ENCODE measurements around the gene PSMB11. TPM values are rescaled to one million over a fixed set of nuclear protein-coding genes. Genes with fewer than 3 reads are reported as not detected.
A peak's percentile ranks its signal among the peaks of the same experiment; 100 is the strongest.

The PSMB11 gene
- total RNA-seq, 1 experiment from 2014 or later, result not detected

GRCh38 chr14:23076785-23077408, 34.9 kb downstream of the PSMB11 start:
- ChIA-PET CTCF (interaction anchor here (0.6 to 4.5 kb wide), 9 partner anchors 8 to 1017 kb away, joined by 3 to 49 read pairs (median 6); partner anchors contain the start of genes ACIN1 and C14orf119), POLR2A (interaction anchor here (1.5 kb wide), 1 partner anchor 18 kb away, joined by 8 read pairs; the partner anchor contains the start of genes ACIN1 and C14orf119)
- peak; percentile 50 to 60 for TF ChIP-seq CTCF (IDR thresholded peaks at IDR 0.05; ENCODE audit: insufficient read depth in 1 of 2, low read depth in 1 of 2, low read length in 1 of 2, severe bottlenecking in 1 of 2, unreplicated experiment in 1 of 2)
- no peaks in the 10 kb centered on the region for H3K27me3 ChIP-seq (replicated peaks; ENCODE audit: control insufficient read depth, insufficient read depth, low read length)
- H3K27ac Mint-ChIP-seq (ENCODE audit: unreplicated experiment), result no peak overlapping the region
- peaks cover 4% of the 10 kb centered on the region for H3K36me3 ChIP-seq (ENCODE audit: control insufficient read depth, insufficient read depth, low read length)
- H3K9me3 ChIP-seq, result no peaks in the 10 kb centered on the region
- H3K4me3 Mint-ChIP-seq (ENCODE audit: unreplicated experiment), result no peak overlapping the region
- peaks cover 29% of the 10 kb centered on the region for H3K4me1 Mint-ChIP-seq (ENCODE audit: low read depth, unreplicated experiment)
- no peak overlapping the region for H3K4me3 ChIP-seq (ENCODE audit: low read depth, low read length)
- H3K9me3 Mint-ChIP-seq (ENCODE audit: unreplicated experiment), result no peaks in the 10 kb centered on the region
- H3K27me3 Mint-ChIP-seq (ENCODE audit: insufficient read depth, unreplicated experiment), result no peaks in the 10 kb centered on the region
- intact Hi-C loops (cut with micrococcal nuclease; ENCODE audit: unreplicated experiment), result loop anchor here (2.0 kb wide), 1 partner anchor 32 kb away; no protein-coding TSS in a partner anchor
- H3K4me1 ChIP-seq, result peaks cover 58% of the 10 kb centered on the region
- BruUV-seq (replicated peaks), result no TSS peak
- DNase-seq, result peak in 1 of 2 experiments; percentile 55
- H3K36me3 Mint-ChIP-seq (ENCODE audit: insufficient read depth, unreplicated experiment), result peaks cover 93% of the 10 kb centered on the region

- H3K36me3 ChIP-seq (ENCODE audit: control insufficient read depth, insufficient read depth, low read length), result peaks cover 4% of the 10 kb centered on the region
- DNase-seq, result no peak
- no TSS peak for BruUV-seq (replicated peaks)
- Mint-ChIP-seq H3K4me1 (ENCODE audit: low read depth, unreplicated experiment) (peaks cover 21% of the 10 kb centered on the region), H3K4me3 (ENCODE audit: unreplicated experiment) (no peak overlapping the region), H3K9me3 (ENCODE audit: unreplicated experiment) (no peaks in the 10 kb centered on the region), H3K36me3 (ENCODE audit: insufficient read depth, unreplicated experiment) (peaks cover 87% of the 10 kb centered on the region), H3K27ac (ENCODE audit: unreplicated experiment) (no peak overlapping the region), H3K27me3 (ENCODE audit: insufficient read depth, unreplicated experiment) (no peaks in the 10 kb centered on the region)
- no peak overlapping the region for H3K4me3 ChIP-seq (ENCODE audit: low read depth, low read length)
- ChIA-PET POLR2A (interaction anchor here (0.5 to 1.6 kb wide), 2 partner anchors 17 to 1220 kb away, joined by 3 to 13 read pairs; partner anchors contain the start of genes ACIN1 and C14orf119), CTCF (interaction anchor here (0.9 to 4.5 kb wide), 11 partner anchors 8 to 109 kb away, joined by 3 to 49 read pairs (median 4); partner anchors contain the start of genes ACIN1 and C14orf119)
- H3K27me3 ChIP-seq (replicated peaks; ENCODE audit: control insufficient read depth, insufficient read depth, low read length), result no peaks in the 10 kb centered on the region
- no peak for TF ChIP-seq CTCF (IDR thresholded peaks at IDR 0.05; ENCODE audit: insufficient read depth in 1 of 2, low read depth in 1 of 2, low read length in 1 of 2, severe bottlenecking in 1 of 2, unreplicated experiment in 1 of 2)
- H3K4me1 ChIP-seq, result peaks cover 52% of the 10 kb centered on the region
- no peaks in the 10 kb centered on the region for H3K9me3 ChIP-seq
- intact Hi-C loops (cut with micrococcal nuclease; ENCODE audit: unreplicated experiment), result loop anchor here (1.0 to 2.0 kb wide), 2 partner anchors 17 to 31 kb away; partner anchors contain the start of genes ACIN1 and C14orf119
Observed at GRCh38 chr14:23077962-23078361, 36.0 kb downstream of the PSMB11 start.

GRCh38 chr14:23078692-23079116, 36.7 kb downstream of the PSMB11 start:
- intact Hi-C loops (cut with micrococcal nuclease; ENCODE audit: unreplicated experiment), result loop anchor here (1.0 kb wide), 1 partner anchor 17 kb away; the partner anchor contains the start of genes ACIN1 and C14orf119
- DNase-seq, result peak; percentile 73 to 85
- Mint-ChIP-seq H3K4me3 (ENCODE audit: unreplicated experiment) (no peak overlapping the region), H3K27ac (ENCODE audit: unreplicated experiment) (peak overlapping the region; percentile 54), H3K9me3 (ENCODE audit: unreplicated experiment) (no peaks in the 10 kb centered on the region), H3K36me3 (ENCODE audit: insufficient read depth, unreplicated experiment) (peaks cover 80% of the 10 kb centered on the region), H3K4me1 (ENCODE audit: low read depth, unreplicated experiment) (peaks cover 21% of the 10 kb centered on the region), H3K27me3 (ENCODE audit: insufficient read depth, unreplicated experiment) (no peaks in the 10 kb centered on the region)
- Histone ChIP-seq H3K4me1 (peaks cover 52% of the 10 kb centered on the region), H3K4me3 (ENCODE audit: low read depth, low read length) (no peak overlapping the region), H3K9me3 (no peaks in the 10 kb centered on the region), H3K36me3 (ENCODE audit: control insufficient read depth, insufficient read depth, low read length) (peaks cover 4% of the 10 kb centered on the region), H3K27me3 (replicated peaks; ENCODE audit: control insufficient read depth, insufficient read depth, low read length) (no peaks in the 10 kb centered on the region)
- BruUV-seq (replicated peaks), result no TSS peak
- ChIA-PET POLR2A (interaction anchor here (0.5 to 1.6 kb wide), 2 partner anchors 16 to 1219 kb away, joined by 3 to 13 read pairs; partner anchors contain the start of genes ACIN1 and C14orf119), CTCF (interaction anchor here (0.7 to 4.5 kb wide), 8 partner anchors 9 to 491 kb away, joined by 3 to 49 read pairs (median 4); partner anchors contain the start of genes ACIN1 and C14orf119)
- no peak for TF ChIP-seq CTCF (IDR thresholded peaks at IDR 0.05; ENCODE audit: insufficient read depth in 1 of 2, low read depth in 1 of 2, low read length in 1 of 2, severe bottlenecking in 1 of 2, unreplicated experiment in 1 of 2)

Measured in Caco-2 (cell line).